Stomach (tissue), 9 donors: ENCODE data around the gene GALNT17. TPM values are rescaled to one million over a fixed set of nuclear protein-coding genes. Genes with fewer than 3 reads are reported as not detected.

Source experiments
- DNase-seq, 2 donors: peaks; one replicate each; pipeline versions ENCODE4 v3.0.0 to v3.0.0-alpha.2; 2013 to 2019
- H3K27ac ChIP-seq, 5 donors: fragments of 200-600 bp in 4 of 5; sonication (generic) in 4 of 5; one replicate each; pipeline ENCODE4 v1.5.1; 2013 to 2019; ENCODE audit warnings: mild to moderate bottlenecking in 1 of 5, moderate library complexity in 1 of 5
- H3K27me3 ChIP-seq, 3 donors: fragments of 200-600 bp; sonication (generic); one replicate each; pipeline ENCODE4 v1.5.1; 2017 to 2019; ENCODE audit warnings: mixed run types in 1 of 3
- H3K36me3 ChIP-seq, 4 donors: fragments of 200-600 bp; sonication (generic); 1 replicate in 3 of 4; 2 replicates in 1 of 4; pipeline ENCODE4 v1.5.1; 2016 to 2019
- H3K4me1 ChIP-seq, 4 donors: fragments of 200-600 bp; sonication (generic); one replicate each; pipeline ENCODE4 v1.5.1; 2016 to 2019
- H3K4me3 ChIP-seq, 4 donors: fragments of 200-600 bp; sonication (generic) in 3 of 4; one replicate each; pipeline ENCODE4 v1.5.1; 2016 to 2019; ENCODE audit warnings: mild to moderate bottlenecking in 1 of 4
- H3K9me3 ChIP-seq, 4 donors: fragments of 200-600 bp; sonication (generic); one replicate each; pipeline ENCODE4 v1.5.1; 2016 to 2019
- CTCF ChIP-seq, 7 experiments: fragments of 450-650 bp in 4 of 7; fragments of 200-600 bp in 3 of 7; sonication (generic) in 3 of 7; IDR thresholded peaks; one replicate each; pipeline ENCODE4 v1.5.1; 2016 to 2019; ENCODE audit warnings: antibody characterized with exemption in 7 of 7, control low read depth in 2 of 7, mild to moderate bottlenecking in 1 of 7
- EP300 ChIP-seq: sonication (generic); formaldehyde crosslinking; IDR thresholded peaks from one replicate; pipeline ENCODE4 v1.6.1; 2017; ENCODE audit warnings: antibody characterized with exemption
- POLR2A ChIP-seq, 4 donors: fragments of 450-650 bp; IDR thresholded peaks; one replicate each; pipeline ENCODE4 v1.6.1; 2016; ENCODE audit warnings: antibody characterized with exemption in 4 of 4, control low read depth in 2 of 4, mild to moderate bottlenecking in 1 of 4, moderate library complexity in 1 of 4
- POLR2AphosphoS5 ChIP-seq, 3 donors: sonication (generic); formaldehyde crosslinking; IDR thresholded peaks; one replicate each; pipeline ENCODE4 v1.6.1; 2016; ENCODE audit warnings: antibody characterized with exemption in 3 of 3
- WGBS, 5 donors: extraction: QIAGEN DNeasy Blood & Tissue Kit in 3 of 5; methylation state at CpG; one replicate each; pipeline versions ENCODE4 v1.1.5 to v1.1.7; 2013 to 2018; 5-methylcytosine and 5-hydroxymethylcytosine counted together
- intact Hi-C: fragments of 100-400 bp; cut with DNase I; formaldehyde crosslinking; loops from one replicate; pipeline ENCODE4 v1.15.1; 2023; ENCODE audit warnings: low total_unique reads
- polyA plus RNA-seq, 3 donors: library from polyadenylated mRNA; stranded (reverse); fragments of 200-250 nt; gene quantifications; one replicate each; pipeline ENCODE4 v1.2.3, GENCODE V29; 2013
- total RNA-seq, 5 donors: library from RNA; depleted of rRNA; stranded (reverse); fragments of >200 nt; gene quantifications; one replicate each; pipeline versions ENCODE4 v1.1.0 to v1.2.3, GENCODE V29; 2014 to 2016
- donor health status: healthy with polysubstance abuse.
- donor health status: Bipolar disorder and iron deficiency.
- donor health status: healthy.

GALNT17 gene
- total and polyA plus RNA-seq, 8 donors, result 0.76 to 12.5 (median 1.6) TPM; not detected in 1

- TF ChIP-seq EP300 (no peak), POLR2AphosphoS5 (IDR thresholded peaks at IDR 0.05) (no peak), POLR2A (IDR thresholded peaks at IDR 0.05) (no peak), CTCF (IDR thresholded peaks at IDR 0.05) (no peak)
- 48 to 60% (median 51%) methylated on average over 3 of the region's 3 CpGs for WGBS, 5 donors
- intact Hi-C loops, result no loop called here
Measured at GRCh38 chr7:71721742-71722141, 589.8 kb downstream of the GALNT17 start.

GRCh38 chr7:71723859-71724258 lies 591.9 kb downstream of the GALNT17 start:
- peaks cover 0 to 5% (median under 1%) of the 10 kb centered on the region in 4 donors for H3K9me3 ChIP-seq
- 39 to 52% (median 46%) methylated on average over 7 of the region's 7 CpGs for whole genome bisulfite sequencing, 5 donors
- no peaks in the 10 kb centered on the region for H3K36me3 ChIP-seq
- H3K4me1 ChIP-seq, result no peaks in the 10 kb centered on the region
- intact Hi-C loops, result no loop called here
- H3K27me3 ChIP-seq, result no peaks in the 10 kb centered on the region
- TF ChIP-seq POLR2A (IDR thresholded peaks at IDR 0.05) (no peak), CTCF (IDR thresholded peaks at IDR 0.05) (no peak), POLR2AphosphoS5 (IDR thresholded peaks at IDR 0.05) (no peak), EP300 (no peak)
- H3K27ac ChIP-seq, result no peak overlapping the region
- DNase-seq, result no peak
- no peak overlapping the region for H3K4me3 ChIP-seq

More at GRCh38 chr7:71721742-71722141, 589.8 kb downstream of the GALNT17 start:
- no peak overlapping the region for H3K4me3 ChIP-seq
- H3K27ac ChIP-seq, result no peak overlapping the region
- no peaks in the 10 kb centered on the region for H3K36me3 ChIP-seq
- H3K9me3 ChIP-seq, result peaks cover 0 to 5% (median 0%) of the 10 kb centered on the region in 4 donors
- DNase-seq, result no peak
- H3K27me3 ChIP-seq, result no peaks in the 10 kb centered on the region
- no peaks in the 10 kb centered on the region for H3K4me1 ChIP-seq

GRCh38 chr7:71727347-71727746 lies 595.4 kb downstream of the GALNT17 start:
- intact Hi-C loops, result no loop called here
- no peak overlapping the region for H3K27ac ChIP-seq
- no peak for DNase-seq
- H3K9me3 ChIP-seq, result peaks cover 0 to 7% (median 4%) of the 10 kb centered on the region in 4 donors
- WGBS, 5 donors, result 80 to 94% (median 88%) methylated on average over 1 of the region's 1 CpG
- H3K36me3 ChIP-seq, result no peaks in the 10 kb centered on the region
- no peak for TF ChIP-seq POLR2A (IDR thresholded peaks at IDR 0.05)
- no peak for TF ChIP-seq POLR2AphosphoS5 (IDR thresholded peaks at IDR 0.05)
- TF ChIP-seq EP300, result no peak
- no peak for TF ChIP-seq CTCF (IDR thresholded peaks at IDR 0.05)
- H3K4me3 ChIP-seq, result no peak overlapping the region
- H3K27me3 ChIP-seq, result no peaks in the 10 kb centered on the region
- no peaks in the 10 kb centered on the region for H3K4me1 ChIP-seq

- Histone ChIP-seq H3K9me3 (peaks cover 0 to 7% (median 4%) of the 10 kb centered on the region in 4 donors), H3K4me3 (no peak overlapping the region), H3K27me3 (peaks cover 0 to 10% (median 0%) of the 10 kb centered on the region in 3 donors), H3K36me3 (no peaks in the 10 kb centered on the region), H3K27ac (no peak overlapping the region), H3K4me1 (peaks cover 0 to 7% (median 3%) of the 10 kb centered on the region in 4 donors)
- 87 to 95% (median 90%) methylated on average over 9 of the region's 9 CpGs for WGBS, 5 donors
- intact Hi-C loops, result loop anchor here (5.0 to 10.0 kb wide), 2 partner anchors 874 to 907 kb away; no protein-coding TSS in a partner anchor
- no peak for DNase-seq
- no peak for TF ChIP-seq POLR2AphosphoS5 (IDR thresholded peaks at IDR 0.05)
Measured at GRCh38 chr7:71731740-71732139, 599.8 kb downstream of the GALNT17 start.

- H3K4me1 ChIP-seq, result peaks cover 0 to 7% (median 3%) of the 10 kb centered on the region in 4 donors
- DNase-seq, result peak; percentile 83 to 93
- no peak overlapping the region for H3K27ac ChIP-seq
- TF ChIP-seq POLR2A (IDR thresholded peaks at IDR 0.05) (no peak), CTCF (IDR thresholded peaks at IDR 0.05) (peak in 5 of 7 experiments; percentile 69 to 84 (median 81)), POLR2AphosphoS5 (IDR thresholded peaks at IDR 0.05) (no peak)
- H3K27me3 ChIP-seq, result peaks cover 0 to 10% (median 0%) of the 10 kb centered on the region in 3 donors
- peaks cover 0 to 7% (median 4%) of the 10 kb centered on the region in 4 donors for H3K9me3 ChIP-seq
- no peaks in the 10 kb centered on the region for H3K36me3 ChIP-seq
- intact Hi-C loops, result loop anchor here (5.0 to 10.0 kb wide), 2 partner anchors 876 to 908 kb away; no protein-coding TSS in a partner anchor
- H3K4me3 ChIP-seq, result peak overlapping the region in 1 of 4 donors; percentile 15
- WGBS, 5 donors, result 3 to 7% (median 5%) methylated on average over 25 to 29 of the region's 29 CpGs
Measured at GRCh38 chr7:71733107-71733870, 601.3 kb downstream of the GALNT17 start.
